ENCODE data around the gene PACSIN3. TPM values are rescaled to one million over a fixed set of nuclear protein-coding genes. Genes with fewer than 3 reads are reported as not detected.

Gene PACSIN3
- total RNA-seq, 3 donors from 2014 or later (not counting 1 experiment from before 2014, with no cell fraction given), result 1.3 TPM; not detected in 2

- peaks cover 10% of the 10 kb centered on the region for H3K36me3 ChIP-seq (ENCODE audit: control insufficient read depth, insufficient read depth, low read length)
- H3K36me3 Mint-ChIP-seq, result peaks cover 8% of the 10 kb centered on the region
- 53% methylated on average over 3 of the region's 3 CpGs for WGBS (ENCODE audit: insufficient coverage)
- H3K27me3 Mint-ChIP-seq (ENCODE audit: low read depth in 2 of 2), result no peaks in the 10 kb centered on the region
- no peaks in the 10 kb centered on the region for H3K9me3 ChIP-seq (ENCODE audit: control insufficient read depth, insufficient read depth, low read length)
- H3K4me3 Mint-ChIP-seq, result no peak overlapping the region
- no peak overlapping the region for H3K27ac Mint-ChIP-seq
- intact Hi-C loops (cut with micrococcal nuclease), result no loop called here
- DNase-seq (no peak), ATAC-seq (no peak)
- no peaks in the 10 kb centered on the region for H3K9me3 Mint-ChIP-seq
- no peaks in the 10 kb centered on the region for H3K27me3 ChIP-seq (ENCODE audit: control insufficient read depth, insufficient read depth, low read length)
- H3K4me1 Mint-ChIP-seq, result no peaks in the 10 kb centered on the region
- no peak for TF ChIP-seq CTCF (IDR thresholded peaks at IDR 0.05)
- no peaks in the 10 kb centered on the region for H3K4me1 ChIP-seq (ENCODE audit: control insufficient read depth, insufficient read depth, low read length)
- no peak overlapping the region for H3K4me3 ChIP-seq (ENCODE audit: low read length)
- no peak overlapping the region for H3K27ac ChIP-seq (ENCODE audit: low read length)
These were observed 49.9 kb downstream of the PACSIN3 start for GRCh38 chr11:47136327-47136726.

- no peak for ATAC-seq
- DNase-seq, result no peak
- Mint-ChIP-seq H3K4me1 (no peaks in the 10 kb centered on the region), H3K9me3 (no peaks in the 10 kb centered on the region), H3K27me3 (ENCODE audit: low read depth in 2 of 2) (no peaks in the 10 kb centered on the region), H3K4me3 (no peak overlapping the region), H3K36me3 (peaks cover 8% of the 10 kb centered on the region), H3K27ac (no peak overlapping the region)
- TF ChIP-seq CTCF (IDR thresholded peaks at IDR 0.05), result no peak
- H3K9me3 ChIP-seq (ENCODE audit: control insufficient read depth, insufficient read depth, low read length), result no peaks in the 10 kb centered on the region
- H3K36me3 ChIP-seq (ENCODE audit: control insufficient read depth, insufficient read depth, low read length), result peaks cover 5% of the 10 kb centered on the region
- WGBS (ENCODE audit: insufficient coverage), result no CpG with 5 or more reads among the region's 1 CpG
- intact Hi-C loops (cut with micrococcal nuclease), result no loop called here
- no peak overlapping the region for H3K4me3 ChIP-seq (ENCODE audit: low read length)
- no peaks in the 10 kb centered on the region for H3K4me1 ChIP-seq (ENCODE audit: control insufficient read depth, insufficient read depth, low read length)
- H3K27me3 ChIP-seq (ENCODE audit: control insufficient read depth, insufficient read depth, low read length), result no peaks in the 10 kb centered on the region
- no peak overlapping the region for H3K27ac ChIP-seq (ENCODE audit: low read length)
These were observed 53.3 kb downstream of the PACSIN3 start for GRCh38 chr11:47132981-47133380.

GRCh38 chr11:47132490-47132889 is 53.7 kb downstream of the PACSIN3 start:
- no peak for DNase-seq
- no peak overlapping the region for H3K27ac ChIP-seq (ENCODE audit: low read length)
- H3K9me3 ChIP-seq (ENCODE audit: control insufficient read depth, insufficient read depth, low read length), result no peaks in the 10 kb centered on the region
- Mint-ChIP-seq H3K27me3 (ENCODE audit: low read depth in 2 of 2) (no peaks in the 10 kb centered on the region), H3K4me3 (no peak overlapping the region), H3K9me3 (no peaks in the 10 kb centered on the region), H3K27ac (no peak overlapping the region), H3K4me1 (no peaks in the 10 kb centered on the region), H3K36me3 (peaks cover 5% of the 10 kb centered on the region)
- no peaks in the 10 kb centered on the region for H3K27me3 ChIP-seq (ENCODE audit: control insufficient read depth, insufficient read depth, low read length)
- no peak for ATAC-seq
- no peak overlapping the region for H3K4me3 ChIP-seq (ENCODE audit: low read length)
- no peak for TF ChIP-seq CTCF (IDR thresholded peaks at IDR 0.05)
- H3K36me3 ChIP-seq (ENCODE audit: control insufficient read depth, insufficient read depth, low read length), result peaks cover 1% of the 10 kb centered on the region
- H3K4me1 ChIP-seq (ENCODE audit: control insufficient read depth, insufficient read depth, low read length), result no peaks in the 10 kb centered on the region
- intact Hi-C loops (cut with micrococcal nuclease), result no loop called here

GRCh38 chr11:47131136-47131535 is 55.1 kb downstream of the PACSIN3 start:
- H3K4me1 Mint-ChIP-seq, result no peaks in the 10 kb centered on the region
- H3K27ac ChIP-seq (ENCODE audit: low read length), result no peak overlapping the region
- H3K27me3 Mint-ChIP-seq (ENCODE audit: low read depth in 2 of 2), result no peaks in the 10 kb centered on the region
- intact Hi-C loops (cut with micrococcal nuclease), result no loop called here
- H3K4me1 ChIP-seq (ENCODE audit: control insufficient read depth, insufficient read depth, low read length), result no peaks in the 10 kb centered on the region
- no peaks in the 10 kb centered on the region for H3K36me3 ChIP-seq (ENCODE audit: control insufficient read depth, insufficient read depth, low read length)
- DNase-seq (no peak), ATAC-seq (no peak)
- H3K4me3 Mint-ChIP-seq, result no peak overlapping the region
- H3K4me3 ChIP-seq (ENCODE audit: low read length), result no peak overlapping the region
- H3K36me3 Mint-ChIP-seq, result no peaks in the 10 kb centered on the region
- H3K9me3 ChIP-seq (ENCODE audit: control insufficient read depth, insufficient read depth, low read length), result no peaks in the 10 kb centered on the region
- no peak for TF ChIP-seq CTCF (IDR thresholded peaks at IDR 0.05)
- H3K27me3 ChIP-seq (ENCODE audit: control insufficient read depth, insufficient read depth, low read length), result no peaks in the 10 kb centered on the region
- 80% methylated on average over 1 of the region's 2 CpGs for WGBS (ENCODE audit: insufficient coverage)
- no peak overlapping the region for H3K27ac Mint-ChIP-seq
- H3K9me3 Mint-ChIP-seq, result no peaks in the 10 kb centered on the region
